ENCODE results near the gene HAGHL.
"Not testable (repeated sequence)": the region's sequence is repeated elsewhere in the genome, so short reads cannot be mapped to it uniquely, and the experiment has no call there.

DNA sequence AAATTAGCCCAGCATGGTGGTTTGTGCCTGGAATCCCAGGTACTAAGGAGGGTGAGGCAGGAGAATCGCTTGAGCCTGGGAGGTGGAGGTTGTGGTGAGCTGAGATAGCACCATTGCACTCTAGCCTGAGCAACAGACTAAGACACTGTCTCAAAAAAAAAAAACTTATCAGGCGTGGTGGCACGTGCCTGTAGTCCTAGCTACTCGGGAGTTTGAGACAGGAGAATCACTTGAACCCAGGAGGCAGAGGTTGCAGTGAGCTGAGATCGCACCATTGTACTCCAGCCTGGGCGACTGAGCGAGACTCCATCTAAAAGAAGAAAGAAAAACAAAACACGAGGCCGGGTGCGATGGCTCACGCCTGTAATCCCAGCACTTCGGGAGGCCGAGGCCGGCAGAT lies 16.0 kb downstream of the HAGHL start:
- TF ChIP-seq, protein P1, sequence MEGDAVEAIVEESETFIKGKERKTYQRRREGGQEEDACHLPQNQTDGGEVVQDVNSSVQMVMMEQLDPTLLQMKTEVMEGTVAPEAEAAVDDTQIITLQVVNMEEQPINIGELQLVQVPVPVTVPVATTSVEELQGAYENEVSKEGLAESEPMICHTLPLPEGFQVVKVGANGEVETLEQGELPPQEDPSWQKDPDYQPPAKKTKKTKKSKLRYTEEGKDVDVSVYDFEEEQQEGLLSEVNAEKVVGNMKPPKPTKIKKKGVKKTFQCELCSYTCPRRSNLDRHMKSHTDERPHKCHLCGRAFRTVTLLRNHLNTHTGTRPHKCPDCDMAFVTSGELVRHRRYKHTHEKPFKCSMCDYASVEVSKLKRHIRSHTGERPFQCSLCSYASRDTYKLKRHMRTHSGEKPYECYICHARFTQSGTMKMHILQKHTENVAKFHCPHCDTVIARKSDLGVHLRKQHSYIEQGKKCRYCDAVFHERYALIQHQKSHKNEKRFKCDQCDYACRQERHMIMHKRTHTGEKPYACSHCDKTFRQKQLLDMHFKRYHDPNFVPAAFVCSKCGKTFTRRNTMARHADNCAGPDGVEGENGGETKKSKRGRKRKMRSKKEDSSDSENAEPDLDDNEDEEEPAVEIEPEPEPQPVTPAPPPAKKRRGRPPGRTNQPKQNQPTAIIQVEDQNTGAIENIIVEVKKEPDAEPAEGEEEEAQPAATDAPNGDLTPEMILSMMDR (IDR thresholded peaks at IDR 0.05): not testable (repeated sequence)
- TF ChIP-seq POLR2A (IDR thresholded peaks at IDR 0.05): not testable (repeated sequence)
